GM23338 (cell line): ENCODE results near the gene PAK1. TPM values are rescaled to one million over a fixed set of nuclear protein-coding genes. Genes with fewer than 3 reads are reported as not detected.

Experiments used
- ATAC-seq: fragments of 200-7000 bp; cut with Tn5 transposase; 3 replicates; pipeline ENCODE4 v1.9.1; 2020
- DNase-seq: peaks from one replicate; pipeline ENCODE4 v3.0.0-alpha.2; 2015; ENCODE audit warnings: low spot score
- H2AFZ ChIP-seq: fragments of 200-600 bp; sonication (generic); 2 replicates; pipeline ENCODE4 v1.8.0; 2016; ENCODE audit warnings: antibody characterized with exemption, mild to moderate bottlenecking, moderate library complexity
- H3F3A ChIP-seq: fragments of 200-600 bp; sonication (generic); replicated peaks from 2 replicates; pipeline ENCODE4 v1.8.0; 2017; ENCODE audit warnings: antibody characterized with exemption, mixed run types, low read depth
- H3K27ac ChIP-seq: fragments of 200-600 bp; sonication (generic); 2 replicates; pipeline ENCODE4 v1.6.1; 2016; ENCODE audit warnings: low read depth
- H3K27me3 ChIP-seq: fragments of 200-600 bp; sonication (generic); 2 replicates; pipeline ENCODE4 v1.8.0; 2016; ENCODE audit warnings: mild to moderate bottlenecking, mixed run types, moderate library complexity; ENCODE audit not compliant: insufficient read depth
- H3K36me3 ChIP-seq: fragments of 200-600 bp; sonication (generic); 2 replicates; pipeline ENCODE4 v1.8.0; 2016; ENCODE audit warnings: mild to moderate bottlenecking; ENCODE audit not compliant: insufficient read depth
- H3K4me1 ChIP-seq: fragments of 200-600 bp; sonication (generic); 2 replicates; pipeline ENCODE4 v1.8.0; 2016; ENCODE audit warnings: mild to moderate bottlenecking, moderate library complexity; ENCODE audit not compliant: insufficient read depth
- H3K4me2 ChIP-seq: fragments of 200-600 bp; sonication (generic); 2 replicates; pipeline ENCODE4 v1.7.1; 2017; ENCODE audit warnings: mixed run types
- H3K4me3 ChIP-seq: fragments of 200-600 bp; sonication (generic); 2 replicates; pipeline ENCODE4 v1.6.1; 2016; ENCODE audit warnings: mixed run types
- H3K79me2 ChIP-seq: fragments of 200-600 bp; sonication (generic); replicated peaks from 2 replicates; pipeline ENCODE4 v1.8.0; 2017; ENCODE audit warnings: mild to moderate bottlenecking; ENCODE audit not compliant: insufficient read depth
- H3K9me2 ChIP-seq: fragments of 200-600 bp; sonication (generic); 2 replicates; pipeline ENCODE4 v1.8.0; 2017; ENCODE audit not compliant: insufficient read depth
- H4K20me1 ChIP-seq: fragments of 200-600 bp; sonication (generic); replicated peaks from 2 replicates; pipeline ENCODE4 v1.8.0; 2017; ENCODE audit warnings: mild to moderate bottlenecking; ENCODE audit not compliant: insufficient read depth
- H3K27ac Mint-ChIP-seq: 2 replicates; pipeline ENCODE4 v1.8.0; 2020; ENCODE audit warnings: inconsistent platforms, mild to moderate bottlenecking, moderate library complexity, mixed read lengths
- H3K27me3 Mint-ChIP-seq: 3 replicates; pipeline ENCODE4 v1.8.0; 2022; ENCODE audit warnings: low read depth, mild to moderate bottlenecking, moderate library complexity, mixed read lengths, inconsistent platforms; ENCODE audit not compliant: insufficient read depth, poor library complexity
- H3K36me3 Mint-ChIP-seq: 3 replicates; pipeline ENCODE4 v1.8.0; 2021; ENCODE audit warnings: low read depth, mild to moderate bottlenecking, inconsistent platforms, moderate library complexity, mixed read lengths
- H3K4me1 Mint-ChIP-seq: 3 replicates; pipeline ENCODE4 v1.8.0; 2020; ENCODE audit warnings: mild to moderate bottlenecking, inconsistent platforms, mixed read lengths
- H3K4me3 Mint-ChIP-seq: 3 replicates; pipeline ENCODE4 v1.8.0; 2021; ENCODE audit warnings: moderate library complexity, mild to moderate bottlenecking, inconsistent platforms, mixed read lengths
- H3K9me3 Mint-ChIP-seq: 3 replicates; pipeline ENCODE4 v1.8.0; 2020; ENCODE audit warnings: moderate library complexity, mild to moderate bottlenecking, inconsistent platforms, mixed read lengths
- CTCF ChIP-seq, 2 experiments: fragments of 200-600 bp in 1 of 2; sonication (generic) in 1 of 2; conservative IDR thresholded peaks; 2 replicates each; pipeline versions ENCODE4 v1.5.1 to v1.6.1; 2016 to 2017; ENCODE audit warnings: antibody characterized with exemption in 2 of 2, low read depth in 2 of 2, mild to moderate bottlenecking in 2 of 2, moderate library complexity in 1 of 2
- EZH2 ChIP-seq: fragments of 200-600 bp; sonication (generic); IDR thresholded peaks from one replicate; pipeline ENCODE4 v1.8.0; 2017; ENCODE audit warnings: antibody characterized with exemption, mild to moderate bottlenecking, low read depth; ENCODE audit not compliant: unreplicated experiment
- EZH2phosphoT487 ChIP-seq: fragments of 200-600 bp; sonication (generic); IDR thresholded peaks from one replicate; pipeline ENCODE4 v1.8.1; 2018; ENCODE audit warnings: antibody characterized with exemption; ENCODE audit not compliant: unreplicated experiment
- JUNB ChIP-seq: IDR thresholded peaks from one replicate; pipeline ENCODE4 v1.6.1; 2016; ENCODE audit warnings: antibody characterized with exemption; ENCODE audit not compliant: unreplicated experiment
- NANOG ChIP-seq: IDR thresholded peaks from 2 replicates; pipeline ENCODE4 v1.6.1; 2016; ENCODE audit warnings: antibody characterized with exemption, borderline replicate concordance
- POLR2AphosphoS5 ChIP-seq: IDR thresholded peaks from 2 replicates; pipeline ENCODE4 v1.6.1; 2016; ENCODE audit warnings: antibody characterized with exemption, low read depth
- REST ChIP-seq: IDR thresholded peaks from one replicate; pipeline ENCODE4 v1.6.1; 2018; ENCODE audit warnings: antibody characterized with exemption; ENCODE audit not compliant: unreplicated experiment
- STAT1 ChIP-seq: IDR thresholded peaks from one replicate; pipeline ENCODE4 v1.6.1; 2016; ENCODE audit warnings: antibody characterized with exemption; ENCODE audit not compliant: unreplicated experiment
- ZNF114 ChIP-seq: fragments of 250-450 bp; sonication (Bioruptor Pico); IDR thresholded peaks from 2 replicates; pipeline ENCODE4 v1.5.0; 2020; ENCODE audit warnings: mild to moderate bottlenecking, moderate library complexity
- ZNF331 ChIP-seq: fragments of 250-450 bp; sonication (Bioruptor Pico); IDR thresholded peaks from 2 replicates; pipeline ENCODE4 v1.5.0; 2020; ENCODE audit warnings: low read depth, mild to moderate bottlenecking, moderate library complexity
- ZNF462 ChIP-seq: fragments of 250-450 bp; sonication (Bioruptor Pico); IDR thresholded peaks from 2 replicates; pipeline ENCODE4 v1.5.0; 2020; ENCODE audit warnings: mild to moderate bottlenecking, moderate library complexity
- polyA plus RNA-seq: library from polyadenylated mRNA; unstranded; fragments of >200 nt; fragmentation: Nextera tagmentation; extraction: Ambion mirVana; gene quantifications from 2 replicates; pipeline ENCODE4 v1.2.1, GENCODE V29; 2016
- total RNA-seq: library from RNA; depleted of rRNA; stranded (reverse); fragments of >200 nt; shearing (Covaris generic); gene quantifications from 2 replicates; pipeline ENCODE4 v1.2.3, GENCODE V29; 2014

PAK1 gene
- total and polyA plus RNA-seq, 2 experiments from 2014 or later, result 102 to 175 TPM

- TF ChIP-seq ZNF462 (CRISPR knock-in tag) (no peak), JUNB (no peak), ZNF331 (CRISPR knock-in tag) (no peak), ZNF114 (no peak), EZH2 (no peak), STAT1 (no peak), EZH2phosphoT487 (no peak), POLR2AphosphoS5 (no peak), CTCF (conservative IDR thresholded peaks at IDR 0.05; ENCODE audit: low read depth in 2 of 2) (no peak)
Observed at GRCh38 chr11:77400271-77400670, 73.6 kb downstream of the PAK1 start (continued).

- peaks cover 3% of the 10 kb centered on the region for H3F3A ChIP-seq
- TF ChIP-seq NANOG, result no peak
- no peak for TF ChIP-seq REST
- TF ChIP-seq EZH2phosphoT487, result no peak
- no peak for TF ChIP-seq EZH2
- TF ChIP-seq ZNF331 (CRISPR knock-in tag), result no peak
- TF ChIP-seq CTCF (conservative IDR thresholded peaks at IDR 0.05; ENCODE audit: low read depth in 2 of 2), result no peak
- no peak for TF ChIP-seq JUNB
- H3K4me3 ChIP-seq, result no peak overlapping the region
- Mint-ChIP-seq H3K4me3 (no peak overlapping the region), H3K9me3 (no peaks in the 10 kb centered on the region), H3K4me1 (peaks cover 14% of the 10 kb centered on the region), H3K36me3 (peaks cover 11% of the 10 kb centered on the region; the same call in 2 of the 3 replicates), H3K27me3 (no peaks in the 10 kb centered on the region), H3K27ac (no peak overlapping the region)
- no peaks in the 10 kb centered on the region for H3K36me3 ChIP-seq
- no peaks in the 10 kb centered on the region for H3K27me3 ChIP-seq
- no peak overlapping the region for H3K4me2 ChIP-seq
- DNase-seq, result no peak
- H2AFZ ChIP-seq, result no peak overlapping the region
- H3K9me2 ChIP-seq, result peaks cover 2% of the 10 kb centered on the region; the same call in 1 of the 2 replicates
- peaks cover 41% of the 10 kb centered on the region for H3K4me1 ChIP-seq
- no peak for ATAC-seq
- H3K27ac ChIP-seq, result no peak overlapping the region
- peaks cover 81% of the 10 kb centered on the region for H4K20me1 ChIP-seq
- H3K79me2 ChIP-seq, result peaks cover 100% of the 10 kb centered on the region
Observed at GRCh38 chr11:77397631-77398030, 76.3 kb downstream of the PAK1 start.
